Mesodermal cell (in vitro differentiated cells): ENCODE data around the gene CDKN2A. TPM values are rescaled to one million over a fixed set of nuclear protein-coding genes. Genes with fewer than 3 reads are reported as not detected.
A peak's percentile ranks its signal among the peaks of the same experiment; 100 is the strongest.

ENCODE experiments used
- H3K27ac ChIP-seq: 2 replicates; pipeline ENCODE4 v1.7.0; 2013; ENCODE audit warnings: mild to moderate bottlenecking, low read depth, low read length, moderate library complexity; ENCODE audit not compliant: severe bottlenecking
- H3K36me3 ChIP-seq: 2 replicates; pipeline ENCODE4 v1.7.1; 2013; ENCODE audit warnings: mild to moderate bottlenecking, low read length, moderate library complexity; ENCODE audit not compliant: control insufficient read depth, insufficient read depth
- H3K4me1 ChIP-seq: one replicate; pipeline ENCODE4 v1.7.1; 2013; ENCODE audit warnings: mild to moderate bottlenecking, low read length; ENCODE audit not compliant: insufficient read depth, control insufficient read depth, poor library complexity, severe bottlenecking
- H3K4me3 ChIP-seq: 2 replicates; pipeline ENCODE4 v1.7.0; 2013; ENCODE audit warnings: low read length, control low read depth, mild to moderate bottlenecking; ENCODE audit not compliant: insufficient read depth, poor library complexity, severe bottlenecking; ENCODE audit errors: extremely low read depth
- H3K9me3 ChIP-seq: 2 replicates; pipeline ENCODE4 v1.7.1; 2013; ENCODE audit warnings: mild to moderate bottlenecking, low read length, moderate library complexity; ENCODE audit not compliant: control insufficient read depth
- WGBS, 2 experiments: methylation state at CpG; one replicate each; pipeline ENCODE4 v1.1.5; 2013; ENCODE audit warnings: missing lambda C conversion rate in 2 of 2; ENCODE audit not compliant: insufficient coverage in 2 of 2; 5-methylcytosine and 5-hydroxymethylcytosine counted together
- polyA plus RNA-seq, 2 experiments: library from polyadenylated mRNA; stranded (reverse); fragments of 50-300 nt; gene quantifications; one replicate each; pipeline ENCODE4 v1.2.3, GENCODE V29; 2013

Gene CDKN2A
- polyA plus RNA-seq (2013, experiment 1 of 2): 12.2 TPM
- 11.9 TPM for polyA plus RNA-seq (2013, experiment 2 of 2)

DNA sequence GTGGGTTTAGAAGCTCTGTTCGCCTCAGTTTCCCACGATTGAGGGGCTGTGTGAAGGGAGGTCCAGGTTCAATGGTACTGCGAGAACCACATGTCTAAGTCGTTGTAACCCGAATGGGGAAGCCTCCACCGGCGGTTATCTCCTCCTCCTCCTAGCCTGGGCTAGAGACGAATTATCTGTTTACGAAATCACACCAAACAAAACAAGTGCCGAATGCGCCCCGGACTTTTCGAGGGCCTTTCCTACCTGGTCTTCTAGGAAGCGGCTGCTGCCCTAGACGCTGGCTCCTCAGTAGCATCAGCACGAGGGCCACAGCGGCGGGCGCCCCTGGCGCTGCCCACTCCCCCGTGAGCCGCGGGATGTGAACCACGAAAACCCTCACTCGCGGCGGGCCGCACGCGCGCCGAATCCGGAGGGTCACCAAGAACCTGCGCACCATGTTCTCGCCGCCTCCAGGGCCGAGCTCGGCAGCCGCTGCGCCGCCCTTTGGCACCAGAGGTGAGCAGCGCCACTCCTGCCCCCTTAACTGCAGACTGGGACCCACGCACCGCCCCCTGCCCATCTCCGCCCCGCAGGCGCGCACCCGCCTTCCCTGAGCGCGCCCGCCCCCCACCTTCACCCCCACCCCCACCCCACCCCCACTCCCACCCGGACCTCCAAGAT, at the start of gene CDKN2A:
CDKN2A (minus strand) TSS at position 500 of the 663 bp plus-strand sequence.
- Histone ChIP-seq H3K9me3 (no peaks in the 10 kb centered on the region), H3K36me3 (no peaks in the 10 kb centered on the region), H3K4me3 (peak within 1 kb of the TSS; percentile 58), H3K27ac (no peak within 1 kb of the TSS), H3K4me1 (no peaks in the 10 kb centered on the region)
- WGBS, 2 experiments: 0% methylated on average over 5 to 24 of the region's 53 CpGs

DNA sequence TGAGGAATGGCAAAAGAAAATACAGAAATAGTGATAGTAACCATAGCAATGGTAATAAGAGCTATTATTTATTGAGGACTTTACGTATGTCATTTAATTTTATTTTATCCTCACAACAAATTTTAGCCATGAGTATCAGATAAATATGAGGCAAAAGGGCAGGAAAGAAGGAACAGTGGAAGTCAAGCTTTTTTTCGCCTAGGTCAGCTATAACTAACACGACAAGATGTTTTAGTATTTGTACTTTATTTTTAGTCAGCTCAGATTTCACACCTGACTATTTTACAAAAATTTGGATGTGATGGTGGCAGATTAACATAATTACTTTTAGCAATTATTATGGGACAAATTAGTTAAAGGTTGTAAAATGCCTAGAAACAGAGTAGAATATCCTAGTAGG, 49.7 kb upstream of the CDKN2A start:
- peaks cover 21% of the 10 kb centered on the region for H3K4me1 ChIP-seq
- no CpG with 5 or more reads among the region's 3 CpGs for WGBS, 2 experiments
- no peaks in the 10 kb centered on the region for H3K36me3 ChIP-seq
- H3K27ac ChIP-seq: no peak overlapping the region
- H3K9me3 ChIP-seq: no peaks in the 10 kb centered on the region
- H3K4me3 ChIP-seq: no peak overlapping the region

DNA sequence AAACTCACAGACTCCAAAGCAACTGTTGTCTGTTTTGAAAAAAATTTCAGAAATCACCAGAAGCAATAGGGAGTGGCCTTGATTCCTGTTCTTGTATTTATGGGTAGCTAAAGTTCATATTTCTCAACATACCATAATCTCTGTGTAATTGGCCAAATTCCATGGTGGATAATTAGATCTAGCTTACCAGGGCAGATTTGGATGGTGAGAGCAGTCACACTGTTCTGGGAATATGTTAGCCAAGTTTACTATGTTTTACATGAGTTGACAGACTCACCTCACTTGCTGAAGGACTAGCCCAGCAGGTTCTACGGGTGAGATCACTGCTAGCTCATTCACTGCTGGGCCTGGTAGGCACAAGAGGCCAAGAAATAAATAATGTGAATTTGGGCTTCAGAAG, 47.6 kb upstream of the CDKN2A start:
- WGBS, 2 experiments: no CpG with 5 or more reads among the region's 1 CpG
- peaks cover 21% of the 10 kb centered on the region for H3K4me1 ChIP-seq
- no peak overlapping the region for H3K4me3 ChIP-seq
- no peak overlapping the region for H3K27ac ChIP-seq
- no peaks in the 10 kb centered on the region for H3K36me3 ChIP-seq
- H3K9me3 ChIP-seq: no peaks in the 10 kb centered on the region

DNA sequence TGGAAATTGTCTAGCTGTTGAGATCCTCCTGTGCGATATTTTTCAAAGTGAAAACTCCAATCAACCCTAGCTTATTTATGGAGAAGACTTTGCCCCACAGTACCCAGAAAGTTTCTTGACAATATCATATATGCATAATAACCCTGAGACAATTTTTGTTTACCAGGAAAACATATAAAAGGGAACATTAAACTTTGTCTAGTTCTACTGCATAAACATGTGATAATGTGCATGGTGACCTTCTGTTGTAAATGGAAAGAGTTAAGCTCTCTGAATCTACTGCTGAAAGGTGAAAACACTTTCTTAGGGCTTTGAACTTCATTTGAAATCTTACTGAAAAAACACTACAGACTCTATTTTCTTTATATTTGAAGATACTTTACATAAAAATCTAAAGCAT, 47.2 kb upstream of the CDKN2A start:
- WGBS, 2 experiments: no CpG with 5 or more reads among the region's 1 CpG
- H3K4me1 ChIP-seq: peaks cover 21% of the 10 kb centered on the region
- H3K9me3 ChIP-seq: no peaks in the 10 kb centered on the region
- H3K36me3 ChIP-seq: no peaks in the 10 kb centered on the region
- no peak overlapping the region for H3K4me3 ChIP-seq
- H3K27ac ChIP-seq: no peak overlapping the region

DNA sequence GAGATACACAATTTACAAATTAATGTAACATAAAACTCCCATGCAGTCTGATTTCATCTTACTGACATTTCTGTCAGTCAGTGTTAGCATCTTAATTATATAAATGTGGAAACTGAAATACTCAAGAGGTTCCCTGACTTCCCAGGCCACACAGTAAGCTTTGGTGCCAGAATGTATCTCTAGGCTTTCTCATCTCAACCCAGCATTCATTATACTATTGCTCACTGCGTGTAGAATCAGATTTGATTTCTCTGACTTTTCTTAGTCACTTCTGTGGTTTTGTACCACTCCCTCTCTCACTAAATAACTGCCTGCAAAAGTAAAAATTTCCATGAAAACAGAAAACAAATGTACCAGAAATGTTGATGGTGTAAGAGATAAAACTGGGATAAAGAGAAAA, 46.6 kb upstream of the CDKN2A start:
- 100% methylated on average over 1 of the region's 1 CpG; no CpG with 5 or more reads in 1 of the 2 experiments for WGBS, 2 experiments
- Histone ChIP-seq H3K4me3 (no peak overlapping the region), H3K4me1 (peaks cover 21% of the 10 kb centered on the region)

DNA sequence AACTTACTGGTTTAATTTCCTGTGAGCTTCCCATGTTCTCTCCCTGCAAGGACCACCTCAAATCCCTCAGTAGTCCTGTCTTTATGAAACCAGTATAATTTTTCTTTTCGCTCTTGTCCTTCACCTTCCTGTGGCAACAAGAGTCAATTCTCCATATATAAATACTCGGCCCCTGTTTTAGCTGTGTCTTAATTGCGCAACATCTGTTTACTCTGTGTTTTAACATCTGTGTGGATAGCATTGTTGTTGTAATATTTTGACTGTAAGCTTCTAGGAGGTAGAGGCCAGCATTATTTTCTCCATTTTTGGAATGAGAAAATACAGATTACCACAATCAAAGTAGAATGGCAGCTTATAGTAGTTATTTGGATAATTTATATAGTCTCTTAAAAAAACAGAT, 45.1 kb upstream of the CDKN2A start:
- no peaks in the 10 kb centered on the region for H3K36me3 ChIP-seq
- no peak overlapping the region for H3K27ac ChIP-seq
- 100% methylated on average over 1 of the region's 3 CpGs for WGBS, 2 experiments
- no peak overlapping the region for H3K4me3 ChIP-seq
- peaks cover 16% of the 10 kb centered on the region for H3K4me1 ChIP-seq
- H3K9me3 ChIP-seq: no peaks in the 10 kb centered on the region

More for the DNA sequence above, 46.6 kb upstream of the CDKN2A start:
- Histone ChIP-seq H3K36me3 (no peaks in the 10 kb centered on the region), H3K27ac (no peak overlapping the region), H3K9me3 (no peaks in the 10 kb centered on the region)

DNA sequence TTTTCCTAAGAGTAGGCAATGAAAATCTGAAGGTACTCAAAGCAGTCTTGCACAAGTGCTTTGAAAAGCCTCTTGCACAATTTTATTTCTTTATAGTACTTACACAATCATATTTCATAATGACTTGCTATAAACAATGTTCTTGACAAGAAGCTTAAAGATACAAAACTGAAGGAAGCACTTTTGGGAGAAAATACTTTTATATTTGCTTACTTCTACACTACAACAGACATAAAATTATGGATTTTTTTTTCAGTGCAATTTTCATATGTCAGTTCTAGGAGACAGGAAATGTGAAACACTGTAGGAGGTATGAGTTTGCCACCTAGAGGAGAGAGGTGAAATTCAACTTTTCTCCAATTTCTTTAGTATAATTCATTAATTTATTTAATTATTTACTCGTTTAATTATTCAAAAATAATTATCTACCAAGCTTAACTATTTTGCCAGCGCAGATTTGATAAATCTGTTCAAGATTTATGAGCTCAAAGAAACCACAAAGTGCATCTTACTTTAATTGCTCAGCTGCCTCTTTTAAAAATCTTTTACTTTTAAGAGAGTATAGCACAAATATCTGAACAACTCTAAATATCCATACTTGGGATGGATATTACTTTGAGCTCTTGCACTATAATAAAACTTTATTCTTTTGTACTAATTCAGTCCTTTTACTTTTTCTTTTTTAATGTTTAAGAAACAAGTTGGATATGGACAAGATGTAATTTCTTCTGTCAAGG, 43.9 kb upstream of the CDKN2A start:
- peaks cover 16% of the 10 kb centered on the region for H3K4me1 ChIP-seq
- no peak overlapping the region for H3K27ac ChIP-seq
- no peak overlapping the region for H3K4me3 ChIP-seq
- no peaks in the 10 kb centered on the region for H3K9me3 ChIP-seq
- WGBS, 2 experiments: 63% methylated on average over 1 of the region's 2 CpGs; no CpG with 5 or more reads in 1 of the 2 experiments
- H3K36me3 ChIP-seq: no peaks in the 10 kb centered on the region

DNA sequence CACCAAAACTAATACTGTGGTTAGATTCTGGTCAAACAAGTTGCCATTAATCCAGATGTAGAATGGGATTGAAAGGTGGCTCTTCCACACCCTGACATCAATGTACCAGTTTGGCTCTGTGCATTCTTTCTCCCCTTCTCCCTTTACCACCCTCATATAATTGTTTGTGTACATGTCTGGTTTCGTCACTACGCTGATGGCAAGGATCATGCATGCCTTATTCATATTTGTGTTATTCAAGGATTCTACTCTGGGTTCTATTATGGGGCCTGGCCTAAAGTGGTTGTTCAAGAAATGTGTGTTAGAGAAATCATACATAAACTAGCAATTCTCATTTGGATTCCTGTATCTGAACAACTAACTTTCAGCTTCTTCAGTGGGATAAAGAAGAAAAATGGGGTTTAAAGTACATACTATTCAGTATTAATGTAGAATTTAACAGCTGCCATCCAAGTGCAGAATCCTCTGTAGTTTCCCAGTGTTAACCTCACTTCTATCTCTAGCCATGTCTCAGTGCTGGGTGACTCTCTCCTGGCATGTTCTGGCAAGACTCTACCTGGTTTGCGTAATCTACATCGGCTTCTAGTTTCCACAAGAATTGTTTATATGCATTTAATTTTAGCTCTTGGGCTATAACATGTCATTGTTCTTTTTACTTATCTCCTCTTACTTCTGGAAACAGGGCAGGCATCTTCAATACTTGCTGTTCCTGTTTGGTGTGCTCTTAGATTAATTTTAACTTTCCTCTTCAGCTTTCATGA, 42.9 kb upstream of the CDKN2A start:
- WGBS, 2 experiments: no CpG with 5 or more reads among the region's 4 CpGs
- H3K4me3 ChIP-seq: no peak overlapping the region
- H3K4me1 ChIP-seq: peaks cover 16% of the 10 kb centered on the region
- H3K36me3 ChIP-seq: no peaks in the 10 kb centered on the region
- no peak overlapping the region for H3K27ac ChIP-seq
- H3K9me3 ChIP-seq: no peaks in the 10 kb centered on the region

DNA sequence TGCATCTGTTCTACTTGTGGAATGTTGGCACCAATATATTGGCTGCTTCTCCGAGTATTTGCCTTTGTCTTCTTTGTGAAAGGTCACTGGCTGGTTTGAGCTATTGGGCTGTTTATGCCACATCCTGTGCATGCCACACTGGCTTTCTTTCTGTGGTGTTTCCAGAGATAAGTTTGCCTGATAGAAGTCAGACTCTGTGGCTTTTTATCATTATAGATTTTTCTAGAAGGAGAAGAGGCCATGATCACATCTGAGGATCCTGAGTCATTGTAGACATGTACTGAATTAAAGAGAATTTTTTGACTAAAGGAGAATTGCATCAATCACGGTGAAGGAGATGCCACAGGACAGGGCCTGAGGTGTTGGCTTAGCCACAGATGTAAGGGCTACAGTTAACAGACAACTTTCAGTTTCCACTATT, 41.4 kb upstream of the CDKN2A start:
- peaks cover 13% of the 10 kb centered on the region for H3K4me1 ChIP-seq
- WGBS, 2 experiments: 87 to 90% methylated on average over 2 of the region's 2 CpGs
- H3K27ac ChIP-seq: no peak overlapping the region
- no peaks in the 10 kb centered on the region for H3K9me3 ChIP-seq
- H3K36me3 ChIP-seq: no peaks in the 10 kb centered on the region
- H3K4me3 ChIP-seq: no peak overlapping the region

DNA sequence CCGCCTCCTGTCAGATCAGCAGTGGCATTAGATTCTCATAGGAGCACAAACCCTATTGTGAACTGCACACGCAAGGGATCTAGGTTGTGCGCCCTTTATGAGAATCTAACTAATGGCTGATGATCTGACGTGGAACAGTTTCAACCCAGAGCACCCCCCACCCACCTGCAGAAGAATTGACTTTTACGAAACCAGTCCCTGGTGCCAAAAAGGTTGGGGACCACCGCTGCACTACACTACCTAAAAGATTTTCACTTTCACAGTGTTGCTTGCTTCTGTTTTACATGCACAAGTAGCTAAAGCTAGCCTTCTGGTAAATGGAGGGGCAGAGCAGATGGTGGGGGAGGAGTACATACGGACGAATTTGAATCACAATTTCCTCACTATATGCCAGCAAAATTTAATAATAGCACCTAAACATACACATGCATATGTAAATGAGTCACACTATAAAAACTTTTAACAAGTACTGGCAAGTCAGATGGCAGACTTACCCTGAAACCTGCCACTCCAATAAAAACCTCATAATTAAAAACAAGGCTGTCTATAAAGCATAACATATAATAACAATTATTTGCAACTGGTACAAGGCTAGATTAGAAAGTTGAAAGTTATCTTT, 38.9 kb upstream of the CDKN2A start:
- Histone ChIP-seq H3K36me3 (no peaks in the 10 kb centered on the region), H3K27ac (no peak overlapping the region), H3K4me1 (peaks cover 11% of the 10 kb centered on the region), H3K9me3 (no peaks in the 10 kb centered on the region), H3K4me3 (no peak overlapping the region)
- 91 to 100% methylated on average over 1 to 6 of the region's 8 CpGs for WGBS, 2 experiments
